Omental fat pad (tissue), 4 donors: Measurements from ENCODE around the gene ABLIM2. TPM values are rescaled to one million over a fixed set of nuclear protein-coding genes. Genes with fewer than 3 reads are reported as not detected.

Experiments used
- ATAC-seq: fragments of 150-250 bp; one replicate; pipeline ENCODE4 v1.9.1; 2016; ENCODE audit warnings: mild to moderate bottlenecking, moderate library complexity; ENCODE audit not compliant: low FRiP score
- DNase-seq: peaks from one replicate; pipeline ENCODE4 v3.0.0-alpha.2; 2019; ENCODE audit warnings: low spot score
- total RNA-seq, 4 donors: library from RNA; depleted of rRNA; stranded (reverse); fragments of >200 nt; gene quantifications; one replicate each; pipeline ENCODE4 v1.1.0, GENCODE V29; 2016
- TF ChIP-seq, protein P1 (sequence below), 3 donors: fragments of 450-650 bp; IDR thresholded peaks; one replicate each; pipeline ENCODE4 v1.5.1; 2016 to 2017; ENCODE audit warnings: antibody characterized with exemption in 3 of 3, mild to moderate bottlenecking in 3 of 3, moderate library complexity in 2 of 3

ABLIM2 gene
- total RNA-seq, 4 donors from 2014 or later: 10.1 to 34.2 (median 13.7) TPM

GRCh38 chr4:8005033-8005808 lies 153.4 kb downstream of the ABLIM2 start:
- no peak for ATAC-seq
- TF ChIP-seq, protein P1, sequence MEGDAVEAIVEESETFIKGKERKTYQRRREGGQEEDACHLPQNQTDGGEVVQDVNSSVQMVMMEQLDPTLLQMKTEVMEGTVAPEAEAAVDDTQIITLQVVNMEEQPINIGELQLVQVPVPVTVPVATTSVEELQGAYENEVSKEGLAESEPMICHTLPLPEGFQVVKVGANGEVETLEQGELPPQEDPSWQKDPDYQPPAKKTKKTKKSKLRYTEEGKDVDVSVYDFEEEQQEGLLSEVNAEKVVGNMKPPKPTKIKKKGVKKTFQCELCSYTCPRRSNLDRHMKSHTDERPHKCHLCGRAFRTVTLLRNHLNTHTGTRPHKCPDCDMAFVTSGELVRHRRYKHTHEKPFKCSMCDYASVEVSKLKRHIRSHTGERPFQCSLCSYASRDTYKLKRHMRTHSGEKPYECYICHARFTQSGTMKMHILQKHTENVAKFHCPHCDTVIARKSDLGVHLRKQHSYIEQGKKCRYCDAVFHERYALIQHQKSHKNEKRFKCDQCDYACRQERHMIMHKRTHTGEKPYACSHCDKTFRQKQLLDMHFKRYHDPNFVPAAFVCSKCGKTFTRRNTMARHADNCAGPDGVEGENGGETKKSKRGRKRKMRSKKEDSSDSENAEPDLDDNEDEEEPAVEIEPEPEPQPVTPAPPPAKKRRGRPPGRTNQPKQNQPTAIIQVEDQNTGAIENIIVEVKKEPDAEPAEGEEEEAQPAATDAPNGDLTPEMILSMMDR (IDR thresholded peaks at IDR 0.05): no peak
- DNase-seq: no peak

GRCh38 chr4:8004066-8004465 lies 154.5 kb downstream of the ABLIM2 start:
- TF ChIP-seq, protein P1 (IDR thresholded peaks at IDR 0.05): no peak
- ATAC-seq (no peak), DNase-seq (no peak)

GRCh38 chr4:8002525-8003309 lies 155.9 kb downstream of the ABLIM2 start:
- TF ChIP-seq, protein P1 (IDR thresholded peaks at IDR 0.05): no peak

DNA sequence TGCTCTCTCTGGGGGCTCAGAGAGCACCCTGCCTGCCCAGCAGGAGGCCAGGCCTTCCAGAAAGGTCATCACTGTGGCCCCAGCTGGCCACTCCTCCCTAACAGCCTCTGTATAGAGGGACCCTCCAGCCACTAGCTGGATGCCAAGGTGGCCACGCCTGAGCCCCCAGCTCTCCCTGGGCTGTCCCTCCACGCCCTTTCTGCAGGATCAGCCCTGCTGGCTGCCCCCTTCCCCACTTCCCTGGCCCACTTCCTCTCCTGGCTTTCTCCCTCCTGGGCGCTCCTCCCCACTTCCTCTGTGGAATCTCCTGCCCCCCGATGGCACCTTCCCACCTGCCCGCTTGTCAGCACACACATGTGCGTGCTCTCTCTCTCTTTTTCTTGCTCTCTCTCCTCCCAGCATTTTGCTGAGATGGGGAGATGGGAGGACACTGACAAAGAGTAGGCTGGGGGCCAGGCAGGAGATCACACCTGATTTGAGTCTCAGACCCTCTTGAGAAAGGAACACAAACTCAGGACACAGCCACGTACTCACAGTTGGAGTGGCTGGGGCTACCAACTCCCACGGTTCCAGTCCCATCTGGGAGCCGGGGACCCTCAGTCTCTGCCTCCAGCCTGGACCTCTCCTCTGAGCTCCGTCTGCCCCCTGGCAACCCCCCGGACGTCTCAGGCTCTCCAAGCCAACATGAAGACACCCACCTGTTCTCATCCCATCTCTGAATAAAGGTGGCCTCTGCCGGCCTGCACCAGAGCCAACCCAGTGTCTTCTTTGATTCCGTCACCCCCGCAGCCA lies 156.9 kb downstream of the ABLIM2 start:
- DNase-seq (no peak), ATAC-seq (no peak)
- TF ChIP-seq, protein P1 (IDR thresholded peaks at IDR 0.05): no peak

More at GRCh38 chr4:8002525-8003309, 155.9 kb downstream of the ABLIM2 start:
- ATAC-seq (peak; percentile 89), DNase-seq (peak; percentile 37)

DNA sequence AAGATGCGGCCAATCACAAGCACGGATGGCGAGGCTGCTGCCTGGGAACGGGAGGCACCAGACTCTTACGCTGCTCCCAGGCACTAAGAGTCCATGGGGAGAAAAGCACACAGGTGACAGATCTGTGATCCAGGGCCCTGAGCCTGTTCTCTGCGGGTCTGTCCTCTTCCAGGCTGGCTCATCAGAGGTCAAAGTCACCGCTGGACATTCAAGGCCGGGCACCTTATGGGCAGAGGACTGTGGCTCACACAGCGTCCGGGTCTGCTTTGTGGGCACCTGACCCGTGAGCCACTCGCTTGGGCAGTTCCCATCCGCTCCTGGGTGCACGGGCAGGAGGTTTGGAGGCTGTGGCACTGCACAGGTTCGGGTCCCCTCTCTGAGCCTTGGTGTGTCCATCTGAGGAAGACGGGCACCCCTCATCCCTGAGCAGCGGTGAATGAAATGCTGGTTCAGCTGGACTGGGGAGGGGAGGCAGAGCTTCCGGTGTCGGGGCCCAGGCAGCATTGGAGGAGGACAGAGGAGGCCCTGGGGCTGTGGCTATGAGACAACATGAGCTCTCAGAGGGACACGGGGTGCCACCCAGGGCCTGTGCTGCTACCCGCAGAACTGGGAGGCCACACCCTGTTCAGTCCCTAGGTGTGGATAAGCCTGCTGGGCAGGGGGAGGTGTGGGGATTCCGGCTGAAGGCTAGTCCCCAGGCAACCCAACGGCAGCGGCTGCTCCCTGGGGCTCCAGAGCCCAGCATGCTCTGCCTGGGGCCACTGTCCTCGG lies 157.7 kb downstream of the ABLIM2 start:
- no peak for ATAC-seq
- no peak for DNase-seq
- TF ChIP-seq, protein P1 (IDR thresholded peaks at IDR 0.05): no peak

DNA sequence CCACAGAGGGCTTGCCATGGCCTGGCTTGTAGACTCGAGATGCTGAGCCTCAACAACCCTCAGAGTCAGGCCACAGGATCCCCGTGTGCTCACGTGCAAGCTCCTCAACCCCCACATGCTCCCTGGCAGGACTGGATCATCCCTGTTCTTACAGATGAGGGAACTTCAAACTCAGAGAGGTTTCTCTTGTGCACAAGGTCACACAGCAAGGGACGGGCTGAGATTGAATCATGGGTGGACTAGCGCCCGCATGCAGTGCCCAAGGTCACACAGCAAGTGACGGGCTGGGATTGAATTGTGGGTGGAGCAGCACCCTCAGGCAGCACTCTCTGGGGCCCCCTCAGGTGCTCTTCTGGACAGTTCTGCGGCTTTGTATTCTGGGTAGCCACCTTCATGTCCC lies 158.4 kb downstream of the ABLIM2 start:
- TF ChIP-seq, protein P1 (IDR thresholded peaks at IDR 0.05): no peak
- DNase-seq: no peak
- no peak for ATAC-seq
